HPDE6-E6E7 (cell line): ENCODE measurements around the gene CNIH2.
"Not testable (repeated sequence)": the region's sequence is repeated elsewhere in the genome, so short reads cannot be mapped to it uniquely, and the experiment has no call there.

Experiments used
- DNase-seq: peaks from one replicate; pipeline ENCODE4 v3.0.0; 2011; ENCODE audit warnings: missing footprints; ENCODE audit errors: extremely low spot score

Gene CNIH2

GRCh38 chr11:66276619-66277018 is 1.4 kb upstream of the CNIH2 start:
- not testable (repeated sequence) for DNase-seq

DNA sequence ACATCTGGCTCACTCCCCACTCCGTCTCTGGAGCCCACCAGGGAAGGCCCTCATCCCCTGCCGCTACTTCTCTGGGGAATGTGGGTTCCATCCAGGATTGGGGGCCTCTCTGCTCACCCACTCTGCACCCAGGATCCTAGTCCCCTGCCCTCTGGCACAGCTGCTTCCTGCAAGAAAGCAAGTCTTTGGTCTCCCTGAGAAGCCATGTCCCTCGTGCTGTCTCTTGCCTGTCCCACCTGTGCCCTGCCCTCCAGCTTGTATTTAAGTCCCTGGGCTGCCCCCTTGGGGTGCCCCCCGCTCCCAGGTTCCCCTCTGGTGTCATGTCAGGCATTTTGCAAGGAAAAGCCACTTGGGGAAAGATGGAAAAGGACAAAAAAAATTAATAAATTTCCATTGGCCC is 911 bp upstream of the CNIH2 start:
- not testable (repeated sequence) for DNase-seq

GRCh38 chr11:66278363-66279091 is 552 bp downstream of the CNIH2 start:
- no peak for DNase-seq

GRCh38 chr11:66279092-66279734 is 1.2 kb downstream of the CNIH2 start:
- DNase-seq = no peak

- DNase-seq = no peak
These were observed 2.5 kb downstream of the CNIH2 start for GRCh38 chr11:66280428-66280827.

DNA sequence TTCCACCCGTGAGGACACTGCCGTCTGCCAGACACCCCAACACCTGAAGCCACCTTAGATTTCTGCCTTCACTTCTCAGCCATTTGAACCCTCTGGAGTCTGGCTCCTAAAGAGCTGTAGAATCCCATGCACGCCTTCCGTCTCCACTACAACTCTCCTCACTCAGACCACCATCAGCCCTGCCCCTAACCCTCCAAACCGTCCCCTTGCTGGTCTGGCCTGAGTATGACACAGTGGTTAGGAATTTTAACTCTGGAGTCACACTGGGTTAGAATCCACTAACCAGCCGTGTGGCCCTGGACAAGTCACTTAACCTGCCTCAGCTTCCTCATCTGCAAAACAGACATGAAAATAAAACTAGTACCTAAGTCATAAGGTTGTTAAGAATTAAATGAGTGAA is 3.0 kb downstream of the CNIH2 start:
- no peak for DNase-seq

GRCh38 chr11:66281776-66282467 is 3.9 kb downstream of the CNIH2 start:
- no peak for DNase-seq

- peak; percentile 86 for DNase-seq
These were observed 4.8 kb downstream of the CNIH2 start for GRCh38 chr11:66282468-66283455.

DNA sequence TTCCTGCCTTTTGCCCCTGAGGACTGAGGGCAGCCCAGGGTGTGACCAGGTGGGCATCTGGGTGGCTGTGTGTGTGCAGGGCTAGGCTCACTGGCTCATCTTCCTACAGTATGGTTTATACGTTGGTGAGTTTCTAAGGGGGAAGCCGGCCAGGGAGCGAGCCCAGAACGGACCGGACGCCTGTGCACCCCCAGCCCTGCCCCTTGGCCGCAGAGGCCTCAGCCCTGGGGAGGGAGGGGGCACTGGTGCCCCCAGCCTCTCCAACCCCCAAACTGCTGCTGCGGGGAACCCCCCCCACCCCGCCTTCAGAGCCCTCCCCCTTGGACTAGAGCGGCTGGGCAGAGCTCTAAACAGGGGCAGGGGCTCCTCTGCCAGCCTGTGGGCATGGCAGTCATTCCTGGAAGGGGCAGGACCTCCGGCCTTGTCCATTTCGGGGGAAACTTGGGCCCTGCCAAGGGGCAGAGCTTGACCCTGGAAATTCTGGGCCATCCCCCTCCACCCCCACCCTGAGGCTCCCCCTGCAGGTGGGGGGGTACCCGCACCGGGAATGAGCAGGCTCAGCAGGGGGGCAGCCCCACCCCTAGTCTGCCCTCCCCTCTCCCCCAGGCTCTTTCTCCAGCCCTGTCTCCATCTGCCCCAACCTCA is 5.6 kb downstream of the CNIH2 start:
- DNase-seq = no peak

- DNase-seq = no peak
These were observed 6.6 kb downstream of the CNIH2 start for GRCh38 chr11:66284526-66285078.

- DNase-seq = no peak
These were observed 7.4 kb downstream of the CNIH2 start for GRCh38 chr11:66285250-66285947.

GRCh38 chr11:66286699-66287098 is 8.7 kb downstream of the CNIH2 start:
- DNase-seq = no peak

DNA sequence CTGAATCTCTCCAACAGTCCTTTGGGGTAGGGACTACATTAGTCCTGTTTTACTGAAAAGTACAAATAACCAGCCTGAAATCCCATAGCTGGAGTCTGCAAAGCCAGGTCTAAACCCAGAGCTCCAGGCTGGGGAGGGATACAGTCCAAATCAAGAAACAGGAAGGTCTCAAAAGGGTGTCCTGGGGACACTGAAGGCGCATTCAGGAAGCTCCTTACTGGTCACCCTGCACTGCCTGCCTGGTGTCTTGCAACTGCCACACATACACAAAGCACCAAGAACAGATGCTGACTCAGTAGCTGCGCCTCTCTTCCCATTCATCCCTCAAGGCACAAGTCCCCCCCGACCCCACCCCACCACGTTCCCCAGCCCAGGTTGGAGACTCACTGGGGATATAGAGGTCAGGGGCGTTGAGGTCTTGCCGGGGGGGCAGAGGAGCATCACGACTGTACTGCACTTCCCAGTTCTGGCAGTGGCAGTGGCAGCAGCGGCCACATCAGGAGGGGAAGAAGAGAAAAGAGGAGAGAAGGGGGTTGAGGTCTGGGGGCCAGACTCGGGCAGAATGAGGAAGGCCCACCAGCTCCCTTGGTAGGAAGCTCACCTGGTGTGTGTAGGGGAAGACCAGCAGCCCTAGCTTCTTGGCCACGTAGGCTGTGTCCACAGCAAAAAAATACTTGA is 9.4 kb downstream of the CNIH2 start:
- no peak for DNase-seq

GRCh38 chr11:66287889-66288670 is 10.1 kb downstream of the CNIH2 start:
- no peak for DNase-seq

DNA sequence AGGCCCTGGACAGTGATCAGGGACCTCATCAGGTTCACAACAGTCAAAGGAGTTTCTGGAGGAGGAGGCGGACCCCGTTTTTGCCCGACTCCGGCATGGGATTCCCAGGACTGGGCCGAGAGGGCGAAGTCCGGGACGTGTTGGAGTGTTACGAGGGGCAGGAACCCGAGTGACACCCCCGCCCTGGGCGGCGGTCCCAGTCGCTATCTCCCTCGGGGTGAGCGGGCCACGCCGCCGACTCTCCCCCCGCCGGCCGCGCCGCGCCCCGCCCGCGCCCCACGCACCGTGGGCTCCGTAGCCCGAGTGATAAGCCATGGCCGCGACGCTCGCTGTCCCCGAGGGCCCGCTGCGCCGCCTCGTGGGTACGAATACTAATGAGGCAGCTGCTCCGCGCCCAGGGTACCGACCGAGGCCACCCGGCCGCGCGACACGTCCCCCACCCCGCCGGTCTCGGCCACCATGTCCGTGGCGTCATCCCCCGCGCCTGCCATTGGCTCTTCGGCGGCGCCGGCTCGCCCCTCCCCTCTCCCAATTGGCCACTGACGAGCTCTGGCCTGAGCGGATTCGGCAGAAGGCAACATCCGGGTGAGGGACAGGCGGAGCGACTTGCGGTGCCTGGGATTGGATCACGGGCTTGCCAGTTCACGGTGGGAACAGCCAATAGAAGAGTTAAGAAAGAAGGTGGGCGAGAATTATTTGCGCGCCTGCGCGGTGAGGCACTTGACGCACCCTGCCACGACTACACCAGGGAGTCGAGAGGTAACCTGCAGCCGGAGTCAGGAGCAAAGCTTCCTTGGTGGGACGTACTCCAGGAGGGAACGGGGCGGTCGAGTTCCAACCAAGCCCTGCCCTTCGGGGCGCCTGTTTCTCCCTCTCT is 10.9 kb downstream of the CNIH2 start, which contains the start of gene YIF1A:
YIF1A (minus strand) TSS at position 473 of the 877 bp plus-strand sequence; CDS start at position 315, 158 bp downstream.
- peak; percentile 100 for DNase-seq

DNA sequence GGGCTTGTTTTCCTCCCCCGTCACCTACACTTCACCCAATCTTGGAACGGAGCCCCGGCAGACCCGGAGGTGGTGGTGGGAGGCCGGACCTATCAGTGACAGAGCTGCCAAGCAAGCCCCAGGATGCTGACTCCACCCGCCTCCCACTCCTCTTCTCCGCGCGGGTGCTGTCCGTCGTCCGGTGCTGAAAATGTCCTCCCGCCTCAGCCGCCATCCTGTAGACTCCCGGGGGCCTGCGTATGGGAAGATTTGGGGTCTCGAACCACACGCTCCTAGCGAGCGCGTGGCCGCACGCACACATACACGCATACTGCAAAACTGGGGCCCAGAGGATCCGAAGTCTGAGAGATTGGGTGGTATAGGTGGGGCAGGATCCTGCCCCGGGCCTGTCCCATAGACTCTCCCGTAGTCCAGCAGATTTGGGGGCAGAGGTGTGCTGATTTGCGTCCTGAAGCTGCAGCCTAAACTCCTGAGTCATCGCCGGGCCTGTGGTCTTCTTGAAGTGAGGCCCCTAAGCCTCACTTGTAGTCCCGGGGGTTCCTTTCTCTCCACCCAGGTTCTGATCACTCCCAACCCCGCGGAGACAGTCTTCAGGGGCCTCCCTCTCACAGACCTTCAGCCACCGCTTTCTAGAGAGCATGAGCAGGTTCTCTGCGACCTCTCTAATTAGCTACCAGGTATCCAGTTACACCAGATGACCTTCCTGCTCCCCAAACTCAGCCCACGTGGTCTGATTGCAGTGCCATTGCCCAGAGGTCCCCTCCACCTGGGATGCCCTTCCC is 11.8 kb downstream of the CNIH2 start:
- DNase-seq = no peak

DNA sequence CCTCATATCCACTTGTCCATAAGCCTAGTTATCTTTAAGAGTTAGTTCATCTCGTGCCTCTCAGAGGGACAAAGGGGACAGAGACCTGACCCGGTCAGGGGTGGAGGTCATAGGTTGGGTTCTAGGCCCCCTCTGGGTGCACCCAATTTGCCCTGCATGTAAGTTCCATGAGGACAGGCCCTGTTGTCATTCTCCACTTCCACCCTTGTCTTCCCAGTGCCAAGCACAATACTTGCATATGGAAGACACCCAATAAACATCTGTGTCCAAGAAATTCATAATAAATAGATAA is 12.3 kb downstream of the CNIH2 start:
- no peak for DNase-seq
